CD4-positive, alpha-beta T cell treated with Interleukin-2 at 100 ng/mL for 4 hours (primary cell): ENCODE results near the gene STK31.
"Not testable (repeated sequence)": the region's sequence is repeated elsewhere in the genome, so short reads cannot be mapped to it uniquely, and the experiment has no call there.

ENCODE experiments used
- DNase-seq: peaks from one replicate; pipeline ENCODE4 v3.0.0-alpha.2; 2020; ENCODE audit warnings: low spot score

The STK31 gene

GRCh38 chr7:23714150-23714464 lies 4.1 kb downstream of the STK31 start:
- no peak for DNase-seq

GRCh38 chr7:23714579-23714978 lies 4.6 kb downstream of the STK31 start:
- no peak for DNase-seq

GRCh38 chr7:23715099-23715498 lies 5.1 kb downstream of the STK31 start:
- no peak for DNase-seq

- DNase-seq, result no peak
Observed at GRCh38 chr7:23717788-23718187, 7.8 kb downstream of the STK31 start.

- no peak for DNase-seq
Observed at GRCh38 chr7:23721456-23721855, 11.4 kb downstream of the STK31 start.

GRCh38 chr7:23722587-23723216 lies 12.7 kb downstream of the STK31 start:
- DNase-seq, result not testable (repeated sequence)

GRCh38 chr7:23724113-23724512 lies 14.1 kb downstream of the STK31 start:
- not testable (repeated sequence) for DNase-seq

- no peak for DNase-seq
Observed at GRCh38 chr7:23742051-23742450, 32.0 kb downstream of the STK31 start.

GRCh38 chr7:23743226-23743625 lies 33.2 kb downstream of the STK31 start:
- DNase-seq, result no peak

- DNase-seq, result no peak
Observed at GRCh38 chr7:23746629-23747028, 36.6 kb downstream of the STK31 start.

- DNase-seq, result no peak
Observed at GRCh38 chr7:23751852-23752251, 41.8 kb downstream of the STK31 start.

- not testable (repeated sequence) for DNase-seq
Observed at GRCh38 chr7:23758839-23759238, 48.8 kb downstream of the STK31 start.

- DNase-seq, result no peak
Observed at GRCh38 chr7:23759671-23760391, 49.8 kb downstream of the STK31 start.

GRCh38 chr7:23765943-23766342 lies 55.9 kb downstream of the STK31 start:
- DNase-seq, result no peak

- DNase-seq, result no peak
Observed at GRCh38 chr7:23767514-23767913, 57.5 kb downstream of the STK31 start.

GRCh38 chr7:23768022-23768421 lies 58.0 kb downstream of the STK31 start:
- no peak for DNase-seq

- not testable (repeated sequence) for DNase-seq
Observed at GRCh38 chr7:23779185-23779800, 69.3 kb downstream of the STK31 start.

- DNase-seq, result no peak
Observed at GRCh38 chr7:23783115-23783514, 73.1 kb downstream of the STK31 start.

GRCh38 chr7:23787272-23787671 lies 77.3 kb downstream of the STK31 start:
- DNase-seq, result no peak

- DNase-seq, result no peak
Observed at GRCh38 chr7:23788843-23789242, 78.8 kb downstream of the STK31 start.

GRCh38 chr7:23791721-23792120 lies 81.7 kb downstream of the STK31 start:
- DNase-seq, result no peak

GRCh38 chr7:23802720-23803397 lies 92.8 kb downstream of the STK31 start:
- DNase-seq, result no peak

GRCh38 chr7:23804707-23805106 lies 94.7 kb downstream of the STK31 start:
- no peak for DNase-seq
